HG02610 (cell line): ENCODE measurements around the gene KNDC1.
A peak's percentile ranks its signal among the peaks of the same experiment; 100 is the strongest.

ENCODE experiments used
- ATAC-seq: cut with Tn5 transposase; IDR thresholded peaks from one replicate; pipeline ENCODE4 v1.9.1; 2021; ENCODE audit warnings: mild to moderate bottlenecking, moderate library complexity; ENCODE audit not compliant: unreplicated experiment

The KNDC1 gene

GRCh38 chr10:133270773-133271297 is 110.8 kb downstream of the KNDC1 start:
- no peak for ATAC-seq

- no peak for ATAC-seq
Observed at GRCh38 chr10:133271521-133272300, 111.7 kb downstream of the KNDC1 start.

GRCh38 chr10:133272301-133272963 is 112.4 kb downstream of the KNDC1 start:
- ATAC-seq, result no peak

- ATAC-seq, result no peak
Observed at GRCh38 chr10:133272964-133273420, 113.0 kb downstream of the KNDC1 start.

GRCh38 chr10:133273534-133274143 is 113.6 kb downstream of the KNDC1 start:
- no peak for ATAC-seq

- ATAC-seq, result peak; percentile 49
Observed at GRCh38 chr10:133274751-133275683, 115.0 kb downstream of the KNDC1 start.

GRCh38 chr10:133275684-133276092 is 115.7 kb downstream of the KNDC1 start:
- ATAC-seq, result peak; percentile 21
